Kidney (tissue), 22 donors: ENCODE data around the gene MRPL11. TPM values are rescaled to one million over a fixed set of nuclear protein-coding genes. Genes with fewer than 3 reads are reported as not detected.

Experiments used
- DNase-seq, 5 donors: peaks; one replicate each; pipeline ENCODE4 v3.0.0-alpha.2; 2013 to 2020
- FAIRE-seq: peaks from 2 replicates; lab custom pipeline; 2012; peaks lifted over from hg19 to GRCh38; lab: Jason Lieb, UNC
- H3K27ac ChIP-seq, 2 donors: one replicate each; pipeline ENCODE4 v1.7.0; 2013; ENCODE audit warnings: low read depth in 2 of 2, low read length in 2 of 2, inconsistent platforms in 1 of 2
- H3K27me3 ChIP-seq: one replicate; pipeline ENCODE4 v1.7.1; 2013; ENCODE audit warnings: low read length, inconsistent platforms; ENCODE audit not compliant: control insufficient read depth, insufficient read depth
- H3K36me3 ChIP-seq, 3 donors: one replicate each; pipeline versions ENCODE4 v1.7.0 to v1.7.1; 2013; ENCODE audit warnings: low read length in 3 of 3, control low read depth in 1 of 3, inconsistent platforms in 1 of 3; ENCODE audit not compliant: insufficient read depth in 3 of 3, control insufficient read depth in 2 of 3
- H3K4me1 ChIP-seq, 3 donors: one replicate each; pipeline versions ENCODE4 v1.7.0 to v1.7.1; 2013; ENCODE audit warnings: low read length in 3 of 3, inconsistent platforms in 1 of 3, low read depth in 1 of 3; ENCODE audit not compliant: control insufficient read depth in 2 of 3, insufficient read depth in 2 of 3
- H3K4me3 ChIP-seq, 3 donors: one replicate each; pipeline versions ENCODE4 v1.7.0 to v1.8.1; 2013; ENCODE audit warnings: low read length in 3 of 3, control low read depth in 1 of 3, inconsistent platforms in 1 of 3
- H3K9ac ChIP-seq, 3 donors: one replicate each; pipeline versions ENCODE4 v1.7.0 to v1.7.1; 2013; ENCODE audit warnings: low read length in 3 of 3, control low read depth in 1 of 3, inconsistent platforms in 1 of 3
- H3K9me3 ChIP-seq, 3 donors: one replicate each; pipeline versions ENCODE4 v1.7.0 to v1.7.1; 2013; ENCODE audit warnings: low read length in 3 of 3, control low read depth in 1 of 3, inconsistent platforms in 1 of 3; ENCODE audit not compliant: control insufficient read depth in 2 of 3, insufficient read depth in 1 of 3
- intact Hi-C: fragments of 100-400 bp; cut with DNase I; formaldehyde crosslinking; loops from one replicate; pipeline ENCODE4 v1.11.1; 2022
- long read RNA-seq, 10 donors: library from polyadenylated mRNA in 1 of 10; unstranded in 1 of 10; transcript quantifications; one replicate each; pipeline ENCODE4 v2.0.0 and lab custom pipeline, GENCODE V29; 2021 to 2026
- polyA plus RNA-seq: library from polyadenylated mRNA; stranded (reverse); fragments of 350-450 nt; fragmentation: Illumina TruSeq; extraction: RNeasy Lipid Tissue Mini Kit (QIAGEN cat#74804); gene quantifications from one replicate; pipeline ENCODE4 v1.2.3, GENCODE V29; 2014; ENCODE audit warnings: low read depth, low replicate concordance; ENCODE audit not compliant: insufficient read depth
- total RNA-seq: library from RNA; stranded (reverse); fragmentation: NEBNext Ultra II Directional; extraction: Animal tissue kit (Norgen Biotek cat#: 25700); gene quantifications from one replicate; pipeline ENCODE4 v1.2.1, GENCODE V29; 2021
- TF ChIP-seq, protein P1 (sequence below): IDR thresholded peaks from 3 replicates; pipeline ENCODE4 v1.5.1; 2012; ENCODE audit warnings: mild to moderate bottlenecking, moderate library complexity, borderline replicate concordance; ENCODE audit not compliant: insufficient read depth; ENCODE audit errors: extremely low read depth
- donor health status: control.
- donor health status: control.
- donor health status: control.
- donor health status: control.
- donor health status: control.
- donor health status: DM: yes; HTN: yes; CAD: no.
- donor health status: Normal renal cell carcinoma (clear cell type).

The MRPL11 gene
- total RNA-seq, result 34.1 TPM
- polyA plus RNA-seq, result 97.3 TPM
- long read RNA-seq, donor 1, transcript MRPL11-203 (5 exons, 1,527 nt), result minor isoform, 6 of 20 reads
- long read RNA-seq, donor 1, transcript MRPL11-201 (5 exons, 1,605 nt), result major isoform, 14 of 20 reads
- long read RNA-seq, donor 1, partial matches to known transcripts, result 0 of 20 reads
- long read RNA-seq, donor 1, other reads (novel, unspliced or antisense), result 0 of 20 reads
- long read RNA-seq, donor 2, transcript MRPL11-201 (5 exons, 1,605 nt), result major isoform, 40 of 48 reads
- long read RNA-seq, donor 2, transcript MRPL11-203 (5 exons, 1,527 nt), result minor isoform, 7 of 48 reads
- long read RNA-seq, donor 2, partial matches to known transcripts, result 0 of 48 reads
- long read RNA-seq, donor 2, other reads (novel, unspliced or antisense), result 0 of 48 reads
- long read RNA-seq, donor 3, transcript MRPL11-203 (5 exons, 1,527 nt), result minor isoform, 7 of 35 reads
- long read RNA-seq, donor 3, transcript MRPL11-201 (5 exons, 1,605 nt), result major isoform, 22 of 35 reads
- long read RNA-seq, donor 3, partial matches to known transcripts, result 6 of 35 reads
- long read RNA-seq, donor 3, other reads (novel, unspliced or antisense), result 0 of 35 reads
- long read RNA-seq, donor 4, transcript MRPL11-203 (5 exons, 1,527 nt), result minor isoform, 9 of 32 reads
- long read RNA-seq, donor 4, transcript MRPL11-201 (5 exons, 1,605 nt), result major isoform, 23 of 32 reads
- long read RNA-seq, donor 4, partial matches to known transcripts, result 0 of 32 reads
- long read RNA-seq, donor 4, other reads (novel, unspliced or antisense), result 0 of 32 reads
- long read RNA-seq, donor 5, partial matches to known transcripts, result 0 of 1 reads
- long read RNA-seq, donor 5, other reads (novel, unspliced or antisense), result 0 of 1 reads
- long read RNA-seq, donor 6, transcript MRPL11-201 (5 exons, 1,605 nt), result major isoform, 66 of 115 reads
- long read RNA-seq, donor 6, transcript MRPL11-203 (5 exons, 1,527 nt), result minor isoform, 20 of 115 reads
- long read RNA-seq, donor 6, partial matches to known transcripts, result 21 of 115 reads
- long read RNA-seq, donor 6, other reads (novel, unspliced or antisense), result 7 of 115 reads
- long read RNA-seq, donor 7, transcript MRPL11-201 (5 exons, 1,605 nt), result major isoform, 11 of 21 reads
- long read RNA-seq, donor 7, partial matches to known transcripts, result 3 of 21 reads
- long read RNA-seq, donor 7, other reads (novel, unspliced or antisense), result 4 of 21 reads
- long read RNA-seq, donor 8, transcript MRPL11-203 (5 exons, 1,527 nt), result minor isoform, 16 of 50 reads
- long read RNA-seq, donor 8, transcript MRPL11-201 (5 exons, 1,605 nt), result major isoform, 34 of 50 reads
- long read RNA-seq, donor 8, partial matches to known transcripts, result 0 of 50 reads
- long read RNA-seq, donor 8, other reads (novel, unspliced or antisense), result 0 of 50 reads
- long read RNA-seq, donor 9, transcript MRPL11-203 (5 exons, 1,527 nt), result minor isoform, 6 of 29 reads
- long read RNA-seq, donor 9, transcript MRPL11-201 (5 exons, 1,605 nt), result major isoform, 18 of 29 reads
- long read RNA-seq, donor 9, partial matches to known transcripts, result 5 of 29 reads
- long read RNA-seq, donor 9, other reads (novel, unspliced or antisense), result 0 of 29 reads
- long read RNA-seq, donor 10, transcript MRPL11-203 (5 exons, 1,527 nt), result minor isoform, 8 of 27 reads
- long read RNA-seq, donor 10, transcript MRPL11-201 (5 exons, 1,605 nt), result major isoform, 19 of 27 reads
- long read RNA-seq, donor 10, partial matches to known transcripts, result 0 of 27 reads
- long read RNA-seq, donor 10, other reads (novel, unspliced or antisense), result 0 of 27 reads

GRCh38 chr11:66438504-66439466 is at the start of gene MRPL11:
MRPL11 (minus strand) TSS chr11:66438848; CDS start chr11:66438754, 94 bp downstream.
- TF ChIP-seq, protein P1, sequence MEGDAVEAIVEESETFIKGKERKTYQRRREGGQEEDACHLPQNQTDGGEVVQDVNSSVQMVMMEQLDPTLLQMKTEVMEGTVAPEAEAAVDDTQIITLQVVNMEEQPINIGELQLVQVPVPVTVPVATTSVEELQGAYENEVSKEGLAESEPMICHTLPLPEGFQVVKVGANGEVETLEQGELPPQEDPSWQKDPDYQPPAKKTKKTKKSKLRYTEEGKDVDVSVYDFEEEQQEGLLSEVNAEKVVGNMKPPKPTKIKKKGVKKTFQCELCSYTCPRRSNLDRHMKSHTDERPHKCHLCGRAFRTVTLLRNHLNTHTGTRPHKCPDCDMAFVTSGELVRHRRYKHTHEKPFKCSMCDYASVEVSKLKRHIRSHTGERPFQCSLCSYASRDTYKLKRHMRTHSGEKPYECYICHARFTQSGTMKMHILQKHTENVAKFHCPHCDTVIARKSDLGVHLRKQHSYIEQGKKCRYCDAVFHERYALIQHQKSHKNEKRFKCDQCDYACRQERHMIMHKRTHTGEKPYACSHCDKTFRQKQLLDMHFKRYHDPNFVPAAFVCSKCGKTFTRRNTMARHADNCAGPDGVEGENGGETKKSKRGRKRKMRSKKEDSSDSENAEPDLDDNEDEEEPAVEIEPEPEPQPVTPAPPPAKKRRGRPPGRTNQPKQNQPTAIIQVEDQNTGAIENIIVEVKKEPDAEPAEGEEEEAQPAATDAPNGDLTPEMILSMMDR, result peak; percentile 74
- peak within 1 kb of the TSS; percentile 74 to 91 (median 88) for H3K4me3 ChIP-seq
- H3K36me3 ChIP-seq, result peaks cover 0 to 10% (median 6%) of the 10 kb centered on the region in 3 donors
- no peak for FAIRE-seq
- H3K9ac ChIP-seq, result peak within 1 kb of the TSS; percentile 65 to 97 (median 83)
- H3K27ac ChIP-seq, result peak within 1 kb of the TSS; percentile 72 to 75
- H3K9me3 ChIP-seq, result peaks cover 0 to 4% (median 0%) of the 10 kb centered on the region in 3 donors
- intact Hi-C loops, result no loop called here
- H3K4me1 ChIP-seq, result peaks cover 0 to 6% (median 0%) of the 10 kb centered on the region in 3 donors
- DNase-seq, result peak; percentile 90 to 98 (median 95)
- no peaks in the 10 kb centered on the region for H3K27me3 ChIP-seq

- peak in 2 of 5 donors; percentile 20 to 61 for DNase-seq
- intact Hi-C loops, result no loop called here
- Histone ChIP-seq H3K9ac (no peak overlapping the region), H3K9me3 (no peaks in the 10 kb centered on the region), H3K27ac (no peak overlapping the region), H3K36me3 (peaks cover 0 to 6% (median 3%) of the 10 kb centered on the region in 3 donors), H3K27me3 (no peaks in the 10 kb centered on the region), H3K4me3 (no peak overlapping the region), H3K4me1 (peaks cover 0 to 5% (median 5%) of the 10 kb centered on the region in 3 donors)
- FAIRE-seq, result no peak
- TF ChIP-seq, protein P1, result no peak
Observed at GRCh38 chr11:66484806-66485380, 46.2 kb upstream of the MRPL11 start.
